Stimulated activated CD8-positive, alpha-beta memory T cell treated with anti-CD3 and anti-CD28 coated beads, Interleukin-2, amount 100 ng/mL, for 48 hours (primary cell): ENCODE measurements around the gene WDR4.
"Not testable (repeated sequence)": the region's sequence is repeated elsewhere in the genome, so short reads cannot be mapped to it uniquely, and the experiment has no call there.

Source experiments
- DNase-seq, 2 donors: peaks; one replicate each; pipeline ENCODE4 v3.0.0-alpha.2; 2020; ENCODE audit warnings: low read depth in 2 of 2

WDR4 gene

GRCh38 chr21:42815217-42815616 is 64.1 kb downstream of the WDR4 start:
- no peak for DNase-seq

DNA sequence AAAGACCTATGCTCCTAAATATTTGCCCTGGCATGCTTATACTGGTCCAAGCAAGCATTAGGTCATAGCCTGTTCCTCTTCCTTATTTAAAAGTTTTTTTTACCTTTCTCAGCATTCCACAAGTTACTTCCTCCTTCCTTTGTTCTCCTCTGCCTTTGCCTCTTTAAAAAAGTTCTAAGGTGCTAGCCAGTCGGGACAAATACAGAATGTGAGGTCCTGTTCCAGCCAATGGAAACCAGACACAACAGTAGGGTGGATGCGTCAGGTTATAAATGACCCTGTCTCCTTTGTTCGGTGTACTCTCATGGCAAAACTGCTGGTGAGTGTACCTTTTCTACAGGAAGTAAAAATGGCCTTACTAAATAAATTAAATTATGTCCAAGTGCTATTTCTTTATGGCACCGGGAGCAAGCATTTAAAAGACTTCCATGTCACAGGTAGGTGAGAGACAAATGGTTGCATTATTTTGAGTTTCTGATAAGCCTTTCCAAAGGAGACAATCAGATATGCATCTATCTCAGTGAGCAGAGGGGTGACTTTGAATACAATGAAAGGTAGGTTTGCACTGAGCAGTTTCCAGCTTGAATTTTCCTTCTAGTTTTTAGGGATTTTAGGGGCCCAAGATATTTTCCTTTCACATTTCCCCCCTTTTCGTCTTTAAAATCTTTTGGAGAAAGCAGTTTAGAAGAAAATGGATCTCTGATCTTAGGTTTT is 66.7 kb downstream of the WDR4 start:
- DNase-seq: not testable (repeated sequence)

DNA sequence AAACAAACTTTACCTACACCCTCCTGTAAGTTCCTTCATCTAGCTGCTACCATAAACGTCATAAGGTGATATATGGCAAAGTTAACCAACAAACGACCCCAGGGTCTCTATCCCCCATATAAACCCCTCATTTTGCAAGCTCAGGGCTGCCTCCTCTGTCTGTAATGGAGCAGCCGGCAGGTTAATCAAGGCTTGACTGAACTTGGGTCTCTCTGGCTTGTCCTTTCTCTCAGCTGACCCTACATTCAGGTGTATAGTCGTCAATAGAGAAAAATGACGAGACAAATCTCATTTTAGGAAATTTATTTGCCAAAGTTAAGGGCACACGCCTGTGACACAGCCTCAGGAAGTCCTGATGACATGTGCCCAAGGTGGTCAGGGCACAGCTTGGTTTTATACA is 67.4 kb downstream of the WDR4 start:
- DNase-seq: no peak

DNA sequence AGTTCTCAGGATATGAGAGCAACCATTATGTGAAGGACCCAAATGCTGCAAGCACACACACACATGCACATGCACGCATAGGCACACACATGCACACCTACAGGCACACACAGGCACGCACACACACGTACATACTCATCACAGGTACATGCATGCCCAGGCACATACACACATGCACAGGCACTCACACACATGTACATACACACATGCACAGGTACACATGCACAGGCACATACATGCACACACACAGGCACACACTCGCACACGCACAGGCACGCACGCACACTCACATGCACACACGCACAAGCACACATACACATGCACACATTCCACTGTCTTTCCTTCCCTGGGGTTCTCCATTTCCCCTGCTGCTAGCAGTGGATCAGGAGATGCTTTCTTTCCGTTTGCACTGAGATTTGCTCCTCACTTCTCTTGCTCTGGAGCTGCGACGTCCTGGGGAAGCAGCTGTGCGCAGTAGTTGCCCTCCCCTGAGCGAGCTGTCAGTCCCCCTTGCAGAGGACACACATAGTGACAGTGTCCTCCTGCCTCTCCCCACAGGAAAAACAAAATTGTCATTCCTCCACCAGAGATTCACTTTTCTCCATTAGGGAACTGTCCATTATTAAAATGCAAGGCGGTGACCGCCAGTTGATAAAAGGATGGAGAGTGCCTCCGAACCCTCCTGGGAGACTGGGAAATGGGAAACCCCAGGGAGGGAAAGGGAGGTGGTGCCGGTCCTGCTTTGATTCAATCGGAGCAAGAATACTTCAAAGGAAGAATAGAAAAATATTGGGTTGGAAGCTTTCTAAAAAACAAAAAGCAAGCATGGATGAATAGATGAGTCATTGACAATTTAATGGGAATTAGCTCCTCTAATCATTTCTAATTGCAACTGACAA is 69.5 kb downstream of the WDR4 start:
- no peak for DNase-seq

- DNase-seq: no peak
Observed at GRCh38 chr21:42809171-42809570, 70.2 kb downstream of the WDR4 start.

DNA sequence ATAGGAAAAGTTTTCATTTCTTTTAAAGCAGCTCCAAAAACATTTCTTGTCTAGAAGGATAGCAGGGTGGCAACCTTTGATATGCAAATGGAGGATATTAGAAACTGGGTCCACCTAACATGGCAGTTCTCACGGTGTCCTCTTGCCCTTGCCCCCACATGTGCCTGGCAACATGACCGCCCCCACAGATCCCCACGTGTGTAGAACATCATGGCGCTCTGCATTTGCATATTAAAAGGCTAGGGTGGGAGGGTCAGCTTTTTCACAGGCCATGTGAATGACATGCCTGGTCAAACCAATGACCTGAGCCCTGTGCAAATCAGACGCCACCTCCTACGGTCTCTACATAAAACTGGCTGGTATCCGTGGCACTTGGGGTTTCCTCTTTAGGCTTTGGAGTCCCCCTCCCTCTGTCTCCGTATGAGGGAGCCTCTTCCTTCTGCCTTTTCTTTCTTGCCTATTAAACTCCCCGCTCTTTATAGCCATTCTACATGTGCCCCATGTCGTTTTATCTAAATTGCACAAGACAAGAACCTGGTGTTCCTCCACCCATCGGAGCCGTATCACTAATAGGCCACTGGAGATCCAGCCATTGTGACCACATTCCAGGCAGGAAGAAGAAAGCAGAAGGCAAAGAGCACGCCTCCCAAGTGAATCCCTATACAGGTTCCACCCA is 71.3 kb downstream of the WDR4 start:
- DNase-seq: no peak

DNA sequence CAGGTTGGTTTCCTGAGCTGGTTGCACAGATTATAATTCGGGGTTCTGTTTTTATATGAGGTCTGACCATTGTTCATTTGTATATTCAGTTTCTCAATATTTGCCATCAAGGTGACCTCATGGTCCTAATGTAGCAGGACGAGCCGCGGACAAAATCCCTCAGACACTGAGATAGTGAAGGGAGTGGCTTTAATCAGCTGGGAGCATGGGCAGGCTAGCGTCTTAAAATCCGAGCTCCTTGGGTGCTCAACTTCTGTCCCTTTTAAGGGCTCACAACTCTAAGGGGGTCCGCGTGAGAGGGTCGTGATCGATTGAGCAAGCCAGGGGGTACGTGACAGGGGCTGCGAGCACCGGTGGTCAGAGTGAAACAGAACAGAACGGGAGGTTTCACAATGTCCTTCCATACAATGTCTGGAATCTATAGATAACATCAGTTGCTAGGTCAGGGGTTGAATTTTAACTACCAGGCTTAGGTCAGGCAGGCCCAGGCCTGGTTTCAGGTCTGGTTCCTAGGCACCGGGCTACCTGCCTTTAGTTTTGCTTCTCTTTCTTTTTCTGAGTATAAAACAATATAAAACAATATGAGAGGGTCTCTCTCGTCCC is 71.9 kb downstream of the WDR4 start:
- not testable (repeated sequence) for DNase-seq

DNA sequence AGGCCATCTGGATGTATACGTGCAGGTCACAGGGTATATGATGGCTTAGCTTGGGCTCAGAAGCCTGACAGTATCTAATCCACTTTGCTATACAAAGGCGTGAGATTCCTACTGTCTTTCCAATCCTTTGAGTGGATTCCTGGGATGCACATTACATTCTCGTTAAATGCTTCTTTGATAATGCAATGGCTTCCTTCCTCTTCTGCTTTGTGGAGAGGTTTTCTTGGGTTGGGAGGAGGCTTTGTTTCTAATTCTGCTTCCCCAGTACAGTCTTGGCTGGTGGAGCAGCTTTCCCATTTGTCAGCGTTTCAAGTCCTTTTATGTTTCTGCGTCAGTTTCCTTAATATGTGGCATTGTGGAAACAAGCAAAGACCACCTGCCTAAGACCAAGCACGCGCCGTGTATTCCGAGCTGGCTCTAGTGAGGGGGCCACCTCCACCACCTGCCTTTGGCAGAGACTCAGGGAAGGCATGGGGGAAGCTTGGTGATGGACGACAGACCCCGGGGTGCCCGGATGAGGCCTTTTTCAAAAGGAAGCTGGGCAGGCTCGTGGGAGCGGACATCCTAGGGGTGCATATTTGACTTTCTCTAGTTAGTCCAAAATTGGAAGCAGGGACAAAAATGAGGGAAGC is 72.7 kb downstream of the WDR4 start:
- DNase-seq: no peak

GRCh38 chr21:42801616-42802015 is 77.7 kb downstream of the WDR4 start:
- DNase-seq: not testable (repeated sequence)

DNA sequence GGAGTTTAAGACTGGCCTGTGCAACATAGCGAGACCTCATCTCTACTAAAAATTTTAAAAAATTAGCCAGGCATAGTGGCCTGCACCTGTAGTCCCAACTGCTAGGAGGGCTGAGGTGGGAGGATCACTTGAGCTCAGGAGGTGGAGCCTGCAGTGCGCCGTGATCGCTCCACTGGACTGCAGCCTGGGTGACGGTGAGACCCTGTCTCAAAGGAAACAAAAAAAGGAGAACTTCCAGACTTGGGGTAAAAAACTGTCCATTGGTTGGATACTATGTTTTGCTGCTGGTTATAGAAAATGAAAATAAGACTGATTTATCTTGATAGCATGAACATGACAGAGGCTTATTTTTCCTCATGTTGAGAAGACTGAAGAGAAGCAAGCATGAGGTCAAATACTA is 79.4 kb downstream of the WDR4 start:
- no peak for DNase-seq

GRCh38 chr21:42799516-42799915 is 79.8 kb downstream of the WDR4 start:
- DNase-seq: no peak
